Epithelial cell of prostate (primary cell): ENCODE data around the gene SAMD3.
"Not testable (repeated sequence)": the region's sequence is repeated elsewhere in the genome, so short reads cannot be mapped to it uniquely, and the experiment has no call there.

Experiments used
- DNase-seq: peaks from one replicate; pipeline ENCODE4 v3.0.0-alpha.2; 2011; ENCODE audit warnings: low read depth, low spot score
- H3K27ac ChIP-seq: fragments of 450-650 bp; 2 replicates; pipeline ENCODE4 v1.5.1; 2017; ENCODE audit warnings: mild to moderate bottlenecking

Gene SAMD3

DNA sequence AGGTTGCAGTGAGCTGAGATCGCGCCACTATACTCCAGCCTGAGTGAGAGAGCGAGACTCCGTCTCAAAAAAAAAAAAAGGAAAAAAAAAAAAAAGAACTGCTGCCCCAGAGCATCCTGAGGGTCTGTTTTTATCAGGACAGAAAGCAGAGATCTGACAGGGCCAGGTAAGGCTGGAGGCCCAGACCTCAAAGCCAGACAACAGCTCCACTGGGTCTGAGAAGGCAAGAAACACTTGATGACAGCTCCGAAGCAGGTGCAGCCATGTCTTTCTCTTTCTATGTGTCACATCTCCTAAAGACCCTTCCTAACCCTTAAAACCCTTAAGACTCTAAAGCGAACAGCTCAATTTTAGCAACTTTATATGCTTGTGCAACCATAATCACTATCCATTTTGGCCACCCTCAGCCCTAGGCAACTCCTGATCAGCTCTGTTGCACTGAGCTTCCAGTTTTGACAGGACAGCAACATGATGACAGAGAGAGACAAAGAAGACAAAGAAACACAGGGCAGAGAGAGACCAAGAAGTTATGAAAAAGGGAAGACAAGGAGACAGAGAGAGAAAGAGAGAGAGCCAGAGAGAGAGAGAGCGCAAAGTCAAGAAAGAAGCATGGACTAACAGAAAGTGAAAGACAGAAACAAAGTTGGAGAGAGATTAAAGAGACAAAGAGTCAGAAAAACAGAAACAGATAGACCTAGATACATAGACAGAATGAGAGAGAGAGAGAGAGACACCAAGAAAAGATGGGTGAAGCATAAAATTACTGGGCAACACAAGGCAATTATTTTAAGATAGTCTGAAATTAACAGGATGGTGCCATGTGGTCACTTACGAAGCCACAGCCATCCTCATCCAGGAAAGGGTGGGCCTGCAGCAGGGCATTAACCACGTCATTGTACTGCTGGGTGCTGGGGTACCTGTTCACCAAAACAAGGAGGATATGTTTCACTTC lies 39.2 kb downstream of the SAMD3 start:
- no peak overlapping the region for H3K27ac ChIP-seq
- DNase-seq: no peak

DNA sequence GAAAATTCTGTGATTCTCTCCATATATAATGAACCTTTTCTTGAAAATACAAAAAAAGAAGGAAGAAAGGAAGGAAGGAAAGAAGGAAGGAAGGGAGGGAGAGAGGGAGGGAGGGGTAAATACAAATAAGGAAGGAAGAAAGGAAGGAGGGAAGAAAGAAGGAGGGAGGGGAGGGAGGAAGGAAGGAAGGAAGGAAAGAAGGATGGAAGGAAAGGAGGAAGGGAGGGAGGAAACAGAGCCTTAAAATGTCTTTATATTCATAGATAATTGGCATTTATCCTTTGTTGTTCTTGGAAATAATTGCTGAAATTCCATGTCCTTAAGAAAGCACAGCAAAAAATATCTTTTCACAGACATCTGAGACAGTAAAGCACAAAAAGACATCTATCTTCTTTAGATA lies 40.3 kb downstream of the SAMD3 start:
- DNase-seq: no peak
- H3K27ac ChIP-seq: no peak overlapping the region

DNA sequence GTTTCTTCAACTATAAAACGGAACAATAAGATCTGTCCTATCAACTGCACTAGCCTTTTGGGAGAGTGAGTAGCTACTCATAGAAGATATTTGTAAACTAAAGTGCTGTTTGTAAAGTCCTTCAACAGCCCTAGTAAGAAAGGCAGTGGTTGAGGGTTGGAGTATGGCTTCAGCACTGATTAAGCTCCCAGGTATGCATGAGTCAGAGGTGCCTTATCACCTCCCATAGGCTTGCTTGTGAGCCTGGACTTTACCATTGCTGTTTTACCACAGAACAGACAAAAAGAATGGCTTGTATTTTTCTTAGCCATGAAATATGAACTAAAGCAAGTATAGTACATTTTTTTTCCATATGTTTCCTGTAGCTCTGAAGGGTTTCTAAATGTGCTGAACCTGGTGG lies 44.1 kb downstream of the SAMD3 start:
- no peak overlapping the region for H3K27ac ChIP-seq
- peak; percentile 51 for DNase-seq

DNA sequence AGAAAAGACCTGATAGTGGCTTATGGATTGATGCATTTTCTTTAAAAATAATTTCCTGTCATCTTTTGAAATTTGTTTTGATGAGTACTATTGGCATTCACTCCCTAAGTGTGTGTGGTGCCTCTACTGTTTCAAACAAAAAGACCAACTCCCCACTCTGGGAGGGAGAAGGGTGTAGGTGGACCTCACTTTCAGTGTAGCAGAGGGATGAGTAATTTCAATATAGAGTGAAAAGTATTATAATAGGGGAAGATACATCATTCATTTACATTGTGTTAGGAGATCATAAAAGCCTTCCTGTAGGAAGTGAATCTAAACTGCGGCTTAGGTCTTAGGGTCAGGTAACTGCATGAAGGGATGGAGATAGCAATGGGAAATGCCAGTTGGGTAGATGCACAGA lies 46.4 kb downstream of the SAMD3 start:
- no peak for DNase-seq
- no peak overlapping the region for H3K27ac ChIP-seq

DNA sequence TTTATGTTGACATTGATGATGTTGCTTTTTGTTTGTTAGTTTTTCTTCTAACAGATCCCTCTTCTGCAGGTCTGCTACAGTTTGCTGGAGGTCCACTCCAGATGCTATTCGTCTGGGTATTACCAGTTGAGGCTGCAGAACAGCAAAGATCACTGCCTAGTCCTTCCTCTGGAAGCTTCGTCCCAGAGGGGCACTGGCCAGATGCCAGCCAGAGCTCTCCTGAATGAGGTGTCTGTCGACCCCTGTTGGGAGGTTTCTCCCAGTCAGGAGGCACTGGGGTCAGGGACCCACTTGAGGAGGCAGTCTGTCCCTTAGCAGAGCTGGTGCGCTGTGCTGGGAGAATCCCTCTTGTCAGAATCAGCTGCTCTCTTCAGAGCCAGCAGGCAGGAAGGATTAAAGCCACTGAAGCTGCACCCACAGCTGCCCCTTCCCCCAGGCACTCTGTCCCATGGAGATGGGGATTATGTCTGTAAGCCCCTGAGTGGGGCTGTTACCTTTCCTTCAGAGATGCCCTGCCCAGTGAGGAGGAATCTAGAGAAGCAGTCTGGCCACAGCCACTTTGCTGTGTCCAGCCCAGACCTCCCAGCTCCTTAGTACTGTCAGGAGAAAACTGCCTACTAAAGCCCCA lies 49.3 kb downstream of the SAMD3 start:
- not testable (repeated sequence) for H3K27ac ChIP-seq, DNase-seq

DNA sequence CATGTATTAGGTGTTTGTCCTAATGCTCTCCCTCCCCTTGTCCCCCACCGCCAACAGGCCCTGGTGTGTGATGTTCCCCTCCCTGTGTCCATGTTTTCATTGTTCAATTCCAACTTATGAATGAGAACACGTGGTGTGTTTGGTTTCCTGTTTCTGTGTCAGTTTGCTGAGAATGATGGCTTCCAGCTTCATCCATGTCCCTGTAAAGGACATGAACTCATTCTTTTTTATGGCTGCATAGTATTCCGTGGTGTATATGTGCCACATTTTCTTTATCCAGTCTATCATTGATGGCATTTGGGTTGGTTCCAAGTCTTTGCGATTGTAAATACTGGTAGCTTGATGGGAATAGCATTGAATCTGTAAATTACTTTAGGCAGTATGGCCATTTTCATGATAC lies 52.6 kb downstream of the SAMD3 start:
- DNase-seq, H3K27ac ChIP-seq: not testable (repeated sequence)

DNA sequence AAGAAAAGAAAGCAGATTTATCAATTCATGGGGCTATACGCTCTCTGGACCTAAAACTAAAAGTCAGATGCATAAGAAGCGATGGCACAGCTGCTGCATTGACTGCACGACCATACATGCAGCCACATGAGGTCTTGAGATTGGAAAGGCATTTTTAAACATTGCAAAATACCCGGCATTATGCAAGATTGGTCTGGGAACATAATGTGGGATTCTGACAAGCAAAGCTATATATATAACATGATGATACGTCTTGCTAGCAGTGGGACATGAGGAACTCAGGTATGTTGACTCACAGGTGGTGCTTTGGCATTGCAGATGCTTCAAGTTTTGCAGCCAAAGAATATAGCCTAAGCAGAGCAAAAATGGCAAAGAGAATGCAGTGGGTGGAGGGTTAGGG lies 55.1 kb downstream of the SAMD3 start:
- no peak overlapping the region for H3K27ac ChIP-seq
- peak; percentile 59 for DNase-seq

DNA sequence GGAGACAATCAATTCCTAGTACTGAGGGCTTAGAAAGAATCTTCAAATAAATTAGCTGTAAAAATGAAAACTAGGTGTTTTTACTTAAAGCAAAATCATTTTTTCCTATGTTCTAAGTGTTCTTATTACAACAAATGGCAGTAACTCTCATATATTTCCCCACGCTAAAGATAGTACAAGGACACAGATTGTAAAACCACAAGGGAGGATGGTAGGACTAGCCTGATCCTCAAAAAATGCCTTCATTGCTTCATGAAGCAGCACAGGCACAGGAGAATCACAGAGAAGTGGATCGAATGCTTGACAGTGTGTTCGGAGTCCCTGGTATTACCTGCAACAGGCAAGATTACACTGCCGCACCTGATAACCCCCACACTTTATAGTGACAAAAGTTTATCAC lies 58.5 kb downstream of the SAMD3 start:
- DNase-seq: no peak
- no peak overlapping the region for H3K27ac ChIP-seq

DNA sequence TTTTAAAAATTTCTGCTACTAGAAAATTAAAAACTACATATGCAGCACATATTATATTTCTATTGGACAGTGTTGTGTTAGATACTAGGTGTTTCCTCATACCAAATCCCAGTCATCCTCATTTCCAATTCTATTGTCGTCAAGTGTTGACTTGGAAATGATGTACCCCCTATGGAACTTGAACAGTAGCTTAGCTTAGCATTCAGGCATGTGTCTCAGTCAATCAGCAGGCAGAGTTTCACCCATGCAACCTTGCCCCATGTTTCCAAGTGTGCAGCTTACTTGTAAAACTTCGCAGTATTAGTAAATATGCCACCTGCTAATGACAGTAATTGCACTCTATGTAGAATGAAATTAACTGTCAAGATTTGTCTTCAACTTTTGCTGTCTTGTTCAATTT lies 59.5 kb downstream of the SAMD3 start:
- DNase-seq: no peak
- H3K27ac ChIP-seq: no peak overlapping the region

DNA sequence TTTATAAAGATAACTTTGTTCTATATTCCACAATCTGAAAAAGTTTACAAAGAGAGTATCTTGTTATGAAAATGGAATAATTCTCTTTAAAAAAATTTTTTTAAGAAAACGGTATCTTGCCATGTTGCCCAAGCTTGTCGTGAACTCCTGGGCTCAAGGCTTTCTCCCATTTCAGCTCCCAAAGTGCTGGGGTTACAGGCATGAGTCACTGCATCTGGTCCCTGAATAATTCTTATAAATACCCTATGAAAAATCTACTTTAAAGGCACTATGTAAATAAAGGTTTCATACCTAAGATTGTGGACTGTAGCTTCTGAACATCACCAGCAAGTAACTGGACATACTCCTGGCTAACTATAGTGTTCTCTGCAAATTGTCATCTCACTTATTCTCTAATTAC lies 60.3 kb downstream of the SAMD3 start:
- no peak overlapping the region for H3K27ac ChIP-seq
- DNase-seq: no peak

DNA sequence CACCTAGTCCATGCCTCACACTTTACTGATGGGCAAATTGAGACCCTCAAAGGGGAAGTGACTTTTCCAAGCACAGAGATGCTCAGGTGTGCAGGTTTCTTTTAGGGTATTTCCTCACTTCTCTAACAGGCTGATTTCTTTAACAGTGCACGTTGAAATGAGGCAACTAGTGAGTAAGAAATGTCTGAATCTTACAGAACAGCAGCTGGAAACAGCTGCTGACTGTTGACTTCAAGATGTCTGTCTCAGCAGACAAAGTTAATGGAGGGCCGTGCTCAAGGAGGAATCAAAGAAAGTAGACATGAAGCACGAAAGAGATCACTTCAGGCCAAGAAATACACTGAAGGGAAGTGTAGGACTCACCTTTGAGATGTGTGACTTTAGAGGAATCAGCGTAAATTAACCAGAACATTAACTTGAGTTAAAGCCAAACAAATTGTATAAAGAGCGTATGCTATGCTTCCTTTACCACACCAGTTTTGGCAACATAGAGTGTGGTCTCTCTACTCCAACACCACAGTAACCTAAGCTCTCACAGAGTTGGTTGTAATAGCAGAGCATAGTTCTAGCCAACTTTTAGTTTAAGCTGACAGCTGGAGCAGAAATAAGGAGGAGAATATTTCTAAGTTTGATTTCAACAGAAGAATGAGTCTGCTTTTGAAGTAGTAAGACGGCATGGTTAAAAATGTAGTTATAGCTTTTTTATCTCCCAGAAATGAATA lies 60.9 kb downstream of the SAMD3 start:
- no peak overlapping the region for H3K27ac ChIP-seq
- DNase-seq: no peak

DNA sequence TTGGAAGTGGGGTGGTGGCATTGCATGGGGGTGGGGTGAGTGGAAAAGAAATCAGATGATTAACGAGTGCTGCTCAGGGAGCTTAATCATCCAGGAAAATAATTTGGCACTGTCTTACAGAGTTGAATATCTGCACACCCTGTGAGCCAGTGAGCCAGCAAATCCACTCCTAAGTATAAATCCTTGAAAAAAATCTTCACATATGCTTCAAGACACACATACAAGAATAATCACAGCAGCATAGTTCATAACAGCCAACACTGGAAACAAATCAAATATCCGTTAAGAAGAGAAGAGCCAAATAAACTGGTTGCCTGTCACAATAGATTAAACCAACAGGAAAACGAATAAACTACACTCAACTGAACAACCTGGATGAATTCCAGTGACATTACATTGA lies 62.8 kb downstream of the SAMD3 start:
- DNase-seq: no peak
- H3K27ac ChIP-seq: no peak overlapping the region

DNA sequence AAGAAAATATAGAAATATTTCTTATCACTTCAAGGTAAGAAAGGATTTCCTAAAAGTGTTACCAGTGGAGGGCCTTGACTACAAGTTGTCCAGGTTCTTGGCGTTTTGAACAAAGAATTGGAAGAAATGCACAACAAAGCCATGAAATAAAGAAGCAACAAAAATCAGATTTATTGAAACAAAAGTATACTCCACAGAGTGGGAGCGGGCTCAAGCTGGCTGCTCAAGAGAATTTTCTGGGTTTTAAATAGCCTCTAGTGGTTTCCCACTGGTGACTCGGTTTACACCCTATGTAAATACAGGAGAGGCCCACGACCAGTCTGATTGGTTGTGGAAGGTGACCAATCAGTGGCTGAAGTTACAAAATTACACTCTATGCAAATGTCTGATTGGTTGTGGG lies 64.2 kb downstream of the SAMD3 start:
- DNase-seq: no peak
- no peak overlapping the region for H3K27ac ChIP-seq

DNA sequence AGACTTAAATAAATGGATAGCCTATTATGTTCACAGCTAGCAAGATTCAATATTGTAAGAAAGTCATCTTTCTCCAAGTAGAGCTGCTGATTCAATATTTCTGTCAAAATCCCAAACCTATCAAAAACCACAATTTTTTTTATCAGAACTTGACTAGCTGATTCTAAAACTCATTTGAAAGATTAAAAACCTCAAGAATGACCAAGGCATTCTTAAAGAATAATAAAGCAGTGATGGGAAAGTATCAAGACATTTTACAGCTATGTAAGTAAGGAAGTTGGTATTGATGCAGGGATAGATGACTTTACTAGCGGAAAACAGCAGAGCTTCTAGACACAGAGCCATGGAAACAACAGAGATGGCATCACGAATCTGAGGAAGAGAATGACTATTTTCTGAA lies 64.7 kb downstream of the SAMD3 start:
- DNase-seq: no peak

DNA sequence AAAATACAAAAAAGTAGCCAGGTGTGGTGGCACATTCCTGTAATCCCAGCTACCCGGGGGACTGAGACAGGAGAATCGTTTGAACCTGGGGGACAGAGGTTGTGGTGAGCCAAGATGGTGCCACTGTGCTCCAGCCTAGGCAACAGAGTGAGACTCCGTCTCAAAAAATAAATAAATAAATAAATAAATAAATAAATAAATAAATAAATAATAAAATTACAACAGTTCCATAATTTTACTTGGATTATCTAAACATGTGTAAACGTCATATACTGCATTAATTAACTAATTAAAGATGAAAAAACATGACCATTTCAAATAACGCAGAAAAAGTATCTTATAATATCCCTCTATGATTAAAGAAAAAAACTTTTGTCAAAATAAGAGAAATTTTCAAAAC lies 65.8 kb downstream of the SAMD3 start:
- H3K27ac ChIP-seq: no peak overlapping the region
- DNase-seq: no peak

More for the DNA sequence above, 64.7 kb downstream of the SAMD3 start:
- no peak overlapping the region for H3K27ac ChIP-seq

DNA sequence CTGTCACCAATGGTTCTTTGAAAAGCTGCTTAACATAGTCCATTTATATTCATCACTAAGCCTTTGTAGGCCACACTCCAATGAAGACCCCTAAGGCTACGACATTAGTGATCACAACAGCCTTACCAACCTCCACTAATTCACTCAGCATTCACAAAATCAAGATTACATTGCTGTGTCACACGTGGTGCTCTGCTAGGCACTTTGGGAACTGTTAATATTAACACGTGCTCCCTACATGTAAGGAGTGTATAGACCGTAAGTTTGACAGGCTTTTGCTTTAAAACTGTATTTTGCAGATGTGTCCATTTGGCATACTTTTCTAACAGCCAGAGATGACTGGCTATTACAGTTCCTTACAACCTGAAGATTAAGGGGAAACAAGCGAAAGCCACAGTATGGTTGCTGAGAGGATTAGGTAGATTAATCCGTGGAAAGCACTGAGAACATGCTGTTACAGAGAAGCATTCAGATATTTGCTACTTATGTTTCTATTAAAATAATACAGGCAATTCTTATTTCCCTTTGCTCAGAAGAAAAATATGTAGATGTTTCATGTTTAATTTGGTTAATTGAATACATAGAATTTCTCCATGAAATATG lies 69.7 kb downstream of the SAMD3 start:
- DNase-seq: no peak
- H3K27ac ChIP-seq: no peak overlapping the region

DNA sequence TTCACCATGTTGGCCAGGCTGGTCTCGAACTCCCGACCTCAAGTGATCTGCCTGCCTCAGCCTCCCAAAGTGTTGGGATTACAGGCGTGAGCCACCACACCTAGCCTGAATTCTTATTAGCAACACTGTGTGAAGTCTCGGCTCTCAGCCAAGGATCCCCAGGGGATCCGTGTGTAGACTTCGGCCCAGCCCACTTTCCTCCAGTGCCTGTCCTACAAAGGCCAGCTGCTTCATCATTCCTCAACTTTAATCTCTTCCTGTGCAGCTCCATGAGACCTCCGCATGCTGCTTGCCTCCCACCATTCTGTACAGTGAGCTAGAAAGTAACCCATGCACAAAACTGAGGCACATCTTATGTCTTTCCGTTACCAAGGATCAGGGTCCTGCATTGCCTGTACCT lies 71.8 kb downstream of the SAMD3 start:
- DNase-seq: no peak
- no peak overlapping the region for H3K27ac ChIP-seq

DNA sequence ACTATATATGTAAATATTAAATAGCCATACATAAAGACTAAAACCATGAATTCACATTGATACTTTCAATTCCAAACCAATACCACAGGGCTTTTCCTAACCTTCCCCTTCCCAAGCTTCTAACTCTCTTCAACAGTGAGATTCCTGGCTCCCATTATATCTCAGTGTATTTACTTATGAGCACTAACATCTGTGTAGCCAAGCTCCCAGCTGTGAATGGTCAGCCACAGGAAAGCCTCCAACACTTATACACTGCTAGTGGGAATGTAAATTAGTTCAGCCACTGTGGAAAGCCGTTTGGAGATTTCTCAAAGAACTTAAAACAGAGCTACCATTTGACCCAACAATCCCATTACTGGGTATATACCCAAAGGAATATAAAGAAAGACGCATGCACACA lies 73.7 kb downstream of the SAMD3 start:
- DNase-seq, H3K27ac ChIP-seq: not testable (repeated sequence)

DNA sequence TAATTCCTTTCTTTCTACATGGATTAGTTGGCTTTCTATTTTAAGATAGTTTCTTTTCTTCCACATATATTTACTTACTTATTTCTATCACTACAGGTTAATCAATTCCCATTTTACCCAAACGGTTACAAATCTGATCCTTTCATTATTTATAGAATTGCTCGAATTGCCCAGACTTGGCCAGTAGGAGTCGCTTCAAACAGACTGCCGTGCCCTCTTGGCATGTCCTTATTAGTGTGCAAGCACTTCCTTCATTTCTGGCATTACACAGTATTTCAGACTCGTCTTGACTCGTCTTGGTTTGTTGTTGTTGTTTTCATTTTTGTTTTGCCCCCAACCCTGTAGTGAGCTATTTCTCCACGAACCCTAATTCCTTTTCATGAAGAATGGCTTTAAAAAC lies 74.6 kb downstream of the SAMD3 start:
- DNase-seq: no peak
- H3K27ac ChIP-seq: no peak overlapping the region

DNA sequence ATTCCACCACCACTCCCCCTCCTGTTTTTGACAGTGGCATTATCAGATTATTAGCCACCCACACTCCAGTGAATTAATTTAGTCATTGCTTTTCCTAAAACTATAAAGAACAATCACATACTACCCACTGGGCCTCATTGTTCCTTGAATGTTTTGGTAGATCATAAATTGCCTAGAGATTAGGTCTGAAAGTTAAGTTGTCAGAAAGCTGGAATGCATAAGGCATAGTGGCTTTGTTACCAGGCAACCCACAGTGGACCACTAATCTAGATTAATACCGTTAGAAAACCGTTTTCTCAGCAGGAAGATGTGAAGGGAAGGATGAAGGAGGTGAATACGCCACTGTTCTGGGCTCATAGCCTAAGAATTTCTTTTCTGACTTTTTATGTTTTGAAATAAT lies 75.6 kb downstream of the SAMD3 start:
- no peak for DNase-seq
- H3K27ac ChIP-seq: no peak overlapping the region

DNA sequence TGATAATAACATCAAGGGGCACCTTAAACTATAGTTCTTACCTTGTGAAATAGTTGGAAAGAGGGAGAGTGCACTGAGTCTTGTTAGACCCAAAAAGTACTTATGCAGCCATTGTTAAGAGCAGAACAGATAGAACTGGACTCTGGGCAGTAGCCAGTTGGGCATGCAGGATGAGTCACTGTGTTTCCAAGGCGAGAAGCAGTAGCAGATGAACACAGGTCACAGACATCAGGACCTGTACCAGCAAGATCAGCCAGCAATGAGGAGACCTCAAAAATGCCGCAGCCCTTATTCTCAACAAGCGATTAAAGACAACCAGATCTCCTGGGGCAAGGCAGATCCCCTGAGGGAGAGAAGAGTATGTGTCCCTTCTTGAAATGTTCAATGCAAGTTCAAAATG lies 79.0 kb downstream of the SAMD3 start:
- no peak overlapping the region for H3K27ac ChIP-seq
- no peak for DNase-seq
